Fibroblast of lung (primary cell): Measurements from ENCODE around the gene DUSP11.

Source experiments
- CTCF ChIP-seq, 2 donors: IDR thresholded peaks in 1 of 2; conservative IDR thresholded peaks in 1 of 2; 1 replicate in 1 of 2; 2 replicates in 1 of 2; pipeline ENCODE4 v1.5.1; 2011 to 2012; ENCODE audit warnings: low read length in 2 of 2, control low read depth in 1 of 2, inconsistent platforms in 1 of 2, low read depth in 1 of 2, mild to moderate bottlenecking in 1 of 2
- EZH2 ChIP-seq: IDR thresholded peaks from 2 replicates; pipeline ENCODE4 v1.5.1; 2012; ENCODE audit warnings: low read length, control low read depth, mild to moderate bottlenecking; ENCODE audit errors: missing control alignments

GRCh38 chr2:73811878-73812277 lies 32.0 kb upstream of the DUSP11 start:
- TF ChIP-seq CTCF (conservative IDR thresholded peaks at IDR 0.05 in 1 of 2, IDR thresholded peaks at IDR 0.05 in 1 of 2; ENCODE audit: low read depth in 1 of 2, low read length in 2 of 2) (no peak), EZH2 (no peak)
